22Rv1 (cell line): ENCODE data around the gene NUTM1.
"Not testable (repeated sequence)": the region's sequence is repeated elsewhere in the genome, so short reads cannot be mapped to it uniquely, and the experiment has no call there.

ENCODE experiments used
- H3K27ac ChIP-seq: fragments of 450-650 bp; 2 replicates; pipeline ENCODE4 v1.5.1; 2017
- CTCF ChIP-seq: fragments of 450-650 bp; IDR thresholded peaks from 2 replicates; pipeline ENCODE4 v1.5.1; 2017; ENCODE audit warnings: mild to moderate bottlenecking
- ZFX ChIP-seq: fragments of 450-650 bp; IDR thresholded peaks from 2 replicates; pipeline ENCODE4 v1.6.1; 2017; ENCODE audit warnings: antibody characterized with exemption, borderline replicate concordance

NUTM1 gene

GRCh38 chr15:34349769-34350168, 6.7 kb downstream of the NUTM1 start:
- H3K27ac ChIP-seq = no peak overlapping the region
- TF ChIP-seq CTCF (no peak), ZFX (no peak)

- H3K27ac ChIP-seq = not testable (repeated sequence)
Observed at GRCh38 chr15:34352996-34353395, 9.9 kb downstream of the NUTM1 start.

- TF ChIP-seq CTCF (no peak), ZFX (no peak)
- H3K27ac ChIP-seq = no peak overlapping the region
Observed at GRCh38 chr15:34353627-34354026, 10.5 kb downstream of the NUTM1 start.

- TF ChIP-seq CTCF (no peak), ZFX (no peak)
- H3K27ac ChIP-seq = no peak overlapping the region
Observed at GRCh38 chr15:34354286-34354685, 11.2 kb downstream of the NUTM1 start.

- TF ChIP-seq ZFX (no peak), CTCF (no peak)
- no peak overlapping the region for H3K27ac ChIP-seq
Observed at GRCh38 chr15:34355241-34355640, 12.1 kb downstream of the NUTM1 start.

- TF ChIP-seq ZFX = no peak
- H3K27ac ChIP-seq = no peak overlapping the region
Observed at GRCh38 chr15:34357653-34358052, 14.5 kb downstream of the NUTM1 start.

GRCh38 chr15:34358367-34358766, 15.3 kb downstream of the NUTM1 start:
- TF ChIP-seq CTCF = peak; percentile 36
- TF ChIP-seq ZFX = no peak
- H3K27ac ChIP-seq = no peak overlapping the region

- no peak overlapping the region for H3K27ac ChIP-seq
- no peak for TF ChIP-seq ZFX
- TF ChIP-seq CTCF = no peak
Observed at GRCh38 chr15:34358948-34359347, 15.8 kb downstream of the NUTM1 start.
